Smooth muscle cell (in vitro differentiated cells): ENCODE results near the gene PPIE. TPM values are rescaled to one million over a fixed set of nuclear protein-coding genes. Genes with fewer than 3 reads are reported as not detected.
"Not testable (repeated sequence)": the region's sequence is repeated elsewhere in the genome, so short reads cannot be mapped to it uniquely, and the experiment has no call there.

Experiments used
- DNase-seq: peaks from one replicate; lab custom pipeline; 2025; ENCODE audit not compliant: unreplicated experiment; lab: John Stamatoyannopoulos, UW
- H2AFZ ChIP-seq: fragments of 200-600 bp; sonication (generic); 2 replicates; pipeline ENCODE4 v1.6.0; 2016; ENCODE audit warnings: antibody characterized with exemption, low read depth, mild to moderate bottlenecking
- H3F3A ChIP-seq: fragments of 200-600 bp; sonication (generic); 2 replicates; pipeline ENCODE4 v1.6.0; 2017; ENCODE audit warnings: antibody characterized with exemption, low read depth
- H3K27ac ChIP-seq: fragments of 200-600 bp; sonication (generic); 2 replicates; pipeline ENCODE4 v1.5.1; 2016; ENCODE audit warnings: low read depth, mild to moderate bottlenecking
- H3K27me3 ChIP-seq: fragments of 200-600 bp; sonication (generic); 2 replicates; pipeline ENCODE4 v1.6.1; 2016; ENCODE audit warnings: low read depth, mild to moderate bottlenecking
- H3K36me3 ChIP-seq: fragments of 200-600 bp; sonication (generic); 2 replicates; pipeline ENCODE4 v1.5.1; 2016; ENCODE audit warnings: low read depth
- H3K4me1 ChIP-seq: fragments of 200-600 bp; sonication (generic); 2 replicates; pipeline ENCODE4 v1.5.1; 2016; ENCODE audit warnings: low read depth
- H3K4me2 ChIP-seq: fragments of 200-600 bp; sonication (generic); 2 replicates; pipeline ENCODE4 v1.6.0; 2016; ENCODE audit warnings: mild to moderate bottlenecking
- H3K4me3 ChIP-seq: fragments of 200-600 bp; sonication (generic); 2 replicates; pipeline ENCODE4 v1.5.1; 2016; ENCODE audit warnings: mild to moderate bottlenecking
- H3K79me2 ChIP-seq: fragments of 200-600 bp; sonication (generic); 2 replicates; pipeline ENCODE4 v1.6.0; 2016; ENCODE audit warnings: low read depth, mild to moderate bottlenecking
- H3K9ac ChIP-seq: fragments of 200-600 bp; sonication (generic); 2 replicates; pipeline ENCODE4 v1.6.0; 2016; ENCODE audit warnings: low read depth
- H3K9me3 ChIP-seq: fragments of 200-600 bp; sonication (generic); replicated peaks from 2 replicates; pipeline ENCODE4 v1.5.1; 2016; ENCODE audit warnings: low read depth
- H4K20me1 ChIP-seq: fragments of 200-600 bp; sonication (generic); 2 replicates; pipeline ENCODE4 v1.6.0; 2016; ENCODE audit warnings: low read depth
- WGBS: methylation state at CpG from one replicate; pipeline ENCODE4 v1.1.7; 2016; ENCODE audit warnings: low lambda C conversion rate; 5-methylcytosine and 5-hydroxymethylcytosine counted together
- polyA plus RNA-seq: library from polyadenylated mRNA; unstranded; fragments of >200 nt; fragmentation: Nextera tagmentation; extraction: Ambion mirVana; gene quantifications from 2 replicates; pipeline ENCODE4 v1.2.1, GENCODE V29; 2016
- total RNA-seq: library from RNA; depleted of rRNA; stranded (reverse); fragments of >200 nt; gene quantifications from 2 replicates; pipeline ENCODE4 v1.2.3, GENCODE V29; 2014

The PPIE gene
- total and polyA plus RNA-seq, 2 experiments from 2014 or later, result 47.8 to 62.0 TPM

GRCh38 chr1:39770100-39771021, 31.7 kb downstream of the PPIE start:
- not testable (repeated sequence) for H3K36me3 ChIP-seq, H3K79me2 ChIP-seq, DNase-seq, H3K4me1 ChIP-seq, H4K20me1 ChIP-seq, H3K27ac ChIP-seq, H3K27me3 ChIP-seq, H3K9ac ChIP-seq, H3K9me3 ChIP-seq, H2AFZ ChIP-seq, H3F3A ChIP-seq
- Histone ChIP-seq H3K4me2 (peak overlapping the region; percentile 71), H3K4me3 (peak overlapping the region; percentile 26)
- 26% methylated on average over 20 of the region's 71 CpGs for WGBS

GRCh38 chr1:39771022-39771532, 32.4 kb downstream of the PPIE start, which contains the start of gene OXCT2:
Gene OXCT2 (minus strand): TSS chr1:39771348. CDS start chr1:39771255, 93 bp downstream.
- H3K9ac ChIP-seq, H3K9me3 ChIP-seq, H2AFZ ChIP-seq, H3K27me3 ChIP-seq, H3K79me2 ChIP-seq, H4K20me1 ChIP-seq, H3K36me3 ChIP-seq, H3K4me1 ChIP-seq, H3K27ac ChIP-seq, DNase-seq, H3F3A ChIP-seq: not testable (repeated sequence)
- Histone ChIP-seq H3K4me3 (peak within 1 kb of the TSS; percentile 26), H3K4me2 (peak within 1 kb of the TSS; percentile 71)
- 50% methylated on average over 4 of the region's 57 CpGs for WGBS

- not testable (repeated sequence) for H3K9ac ChIP-seq, H3K27me3 ChIP-seq, H3K27ac ChIP-seq, H3K4me3 ChIP-seq, H3K4me1 ChIP-seq, H3K79me2 ChIP-seq, DNase-seq, H4K20me1 ChIP-seq, H3K9me3 ChIP-seq, H3K36me3 ChIP-seq, H3K4me2 ChIP-seq, H3F3A ChIP-seq, H2AFZ ChIP-seq
- no CpG with 5 or more reads among the region's 23 CpGs for WGBS
Measured at GRCh38 chr1:39773369-39773979, 34.8 kb downstream of the PPIE start.

DNA sequence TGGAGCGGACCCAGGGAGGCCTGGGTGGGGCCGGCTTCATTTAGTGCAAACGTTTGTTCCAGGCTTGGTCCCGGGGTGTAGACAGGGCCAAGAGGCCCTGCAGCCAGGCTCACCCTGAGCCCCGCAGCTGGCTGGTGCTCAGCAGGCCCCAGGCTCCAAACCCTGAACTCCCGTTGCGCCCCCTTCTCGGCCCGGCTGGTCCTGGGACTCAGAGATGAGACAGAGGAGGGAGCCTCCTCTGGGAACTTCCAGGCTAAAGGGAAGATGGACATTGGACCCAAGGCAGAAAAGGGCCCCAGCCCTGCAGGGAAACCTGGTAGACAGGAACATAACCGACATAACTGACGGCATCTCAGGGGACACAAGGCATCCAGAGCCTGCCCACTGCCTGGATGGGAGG, 36.5 kb downstream of the PPIE start:
- not testable (repeated sequence) for DNase-seq, H3K27ac ChIP-seq, H3F3A ChIP-seq, H3K79me2 ChIP-seq, H4K20me1 ChIP-seq, H3K36me3 ChIP-seq, H3K9me3 ChIP-seq, H2AFZ ChIP-seq, H3K4me1 ChIP-seq, H3K4me2 ChIP-seq, H3K4me3 ChIP-seq, H3K9ac ChIP-seq
- 88% methylated on average over 11 of the region's 11 CpGs for WGBS
- peaks cover 13% of the 10 kb centered on the region for H3K27me3 ChIP-seq

DNA sequence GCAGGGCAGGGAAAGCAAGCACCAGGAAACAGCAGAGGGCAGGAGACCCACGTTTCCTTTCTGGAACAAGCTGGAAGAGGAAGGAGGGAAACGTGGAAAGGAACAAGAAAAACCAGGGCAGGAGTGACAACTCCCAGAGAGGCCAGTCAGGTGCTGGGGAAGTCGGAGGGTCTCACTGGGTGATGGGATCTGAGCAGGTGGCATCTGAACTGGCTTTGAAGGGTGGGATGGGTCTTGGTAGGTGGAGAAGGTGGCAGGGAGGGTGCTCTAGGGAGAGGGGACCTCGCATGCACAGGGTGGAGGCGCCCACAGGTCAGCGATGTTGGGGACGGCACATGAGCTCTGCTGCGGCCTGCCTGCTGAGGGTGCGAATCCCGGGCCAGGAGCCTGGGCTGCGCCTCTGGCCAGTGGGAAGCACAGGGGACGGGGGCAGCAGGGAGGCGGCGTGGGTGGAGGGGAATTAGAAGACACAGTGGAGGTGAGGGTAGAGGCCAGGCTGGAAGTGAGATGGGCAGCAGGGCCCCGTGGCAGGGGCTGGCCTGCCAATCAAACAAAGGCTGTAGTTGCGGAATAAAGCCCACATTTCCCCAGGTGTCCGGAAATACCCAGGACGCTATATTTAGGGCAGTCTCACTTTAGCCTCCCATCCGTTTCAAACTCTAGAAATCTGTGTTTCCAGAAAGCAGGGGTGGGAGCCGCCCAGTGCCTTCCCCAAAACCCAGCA, 37.2 kb downstream of the PPIE start:
- H3K27ac ChIP-seq, DNase-seq, H3F3A ChIP-seq, H3K4me2 ChIP-seq, H3K9me3 ChIP-seq, H3K79me2 ChIP-seq, H3K4me3 ChIP-seq, H3K36me3 ChIP-seq, H2AFZ ChIP-seq, H3K9ac ChIP-seq, H3K4me1 ChIP-seq, H4K20me1 ChIP-seq: not testable (repeated sequence)
- peaks cover 13% of the 10 kb centered on the region for H3K27me3 ChIP-seq
- WGBS, result 90% methylated on average over 12 of the region's 20 CpGs
